PC-3 (cell line): Measurements from ENCODE around the gene SARNP. TPM values are rescaled to one million over a fixed set of nuclear protein-coding genes. Genes with fewer than 3 reads are reported as not detected.

Experiments
- ATAC-seq: fragments of 200-7000 bp; cut with Tn5 transposase; 2 replicates; pipeline ENCODE4 v1.9.1; 2020; ENCODE audit warnings: mild to moderate bottlenecking, moderate library complexity
- BruUV-seq: library from RNA; stranded (reverse); fragments of 400-500 nt; replicated peaks from 2 replicates; lab custom pipeline; 2021; lab: Mats Ljungman, UMichigan
- CTCF ChIA-PET: fragments of 300-600 bp; sonication (Branson Sonifier 250); formaldehyde crosslinking; loops from one replicate; lab custom pipeline; 2022; ENCODE audit warnings: antibody characterized with exemption; lab: Charles Lee
- POLR2A ChIA-PET: fragments of 300-600 bp; sonication (Branson Sonifier 250); formaldehyde crosslinking; loops from one replicate; lab custom pipeline; 2022; ENCODE audit warnings: antibody characterized with exemption; ENCODE audit not compliant: unreplicated experiment; lab: Charles Lee
- DNase-seq: peaks from one replicate; pipeline ENCODE4 v3.0.0-alpha.2; 2015
- H2AFZ ChIP-seq: fragments of 300-600 bp; sonication (generic); 2 replicates; pipeline ENCODE4 v1.6.0; 2016; ENCODE audit warnings: antibody characterized with exemption, low read length
- H3F3A ChIP-seq: fragments of 300-600 bp; sonication (generic); one replicate; pipeline ENCODE4 v1.6.0; 2017; ENCODE audit warnings: antibody characterized with exemption, low read length, control low read depth, mild to moderate bottlenecking; ENCODE audit not compliant: unreplicated experiment
- H3K27ac ChIP-seq: fragments of 300-600 bp; sonication (generic); 2 replicates; pipeline ENCODE4 v1.5.1; 2016; ENCODE audit warnings: mild to moderate bottlenecking, low read length
- H3K27me3 ChIP-seq: fragments of 300-600 bp; sonication (generic); 2 replicates; pipeline ENCODE4 v1.6.1; 2016; ENCODE audit warnings: low read length, mixed read lengths
- H3K36me3 ChIP-seq: fragments of 300-600 bp; sonication (generic); 2 replicates; pipeline ENCODE4 v1.6.1; 2016; ENCODE audit warnings: low read depth, mixed run types, low read length, mixed read lengths
- H3K4me1 ChIP-seq: fragments of 300-600 bp; sonication (generic); 2 replicates; pipeline ENCODE4 v1.5.1; 2016; ENCODE audit warnings: low read length; ENCODE audit not compliant: insufficient read depth
- H3K4me2 ChIP-seq: fragments of 300-600 bp; sonication (generic); 2 replicates; pipeline ENCODE4 v1.6.0; 2016; ENCODE audit warnings: low read length
- H3K4me3 ChIP-seq: fragments of 300-600 bp; sonication (generic); 2 replicates; pipeline ENCODE4 v1.5.1; 2016; ENCODE audit warnings: mild to moderate bottlenecking, low read length, mixed read lengths
- H3K79me2 ChIP-seq: fragments of 300-600 bp; sonication (generic); 2 replicates; pipeline ENCODE4 v1.6.1; 2017; ENCODE audit warnings: low read length, mixed read lengths
- H3K9ac ChIP-seq: fragments of 300-600 bp; sonication (generic); 2 replicates; pipeline ENCODE4 v1.6.0; 2016; ENCODE audit warnings: mild to moderate bottlenecking, low read length
- H3K9me2 ChIP-seq: fragments of 300-600 bp; sonication (generic); replicated peaks from 2 replicates; pipeline ENCODE4 v1.6.1; 2016; ENCODE audit warnings: mixed run types, low read length, mixed read lengths
- H3K9me3 ChIP-seq: fragments of 300-600 bp; sonication (generic); 2 replicates; pipeline ENCODE4 v1.6.1; 2016; ENCODE audit warnings: low read length, mixed read lengths
- H4K20me1 ChIP-seq: fragments of 300-600 bp; sonication (generic); 2 replicates; pipeline ENCODE4 v1.6.1; 2016; ENCODE audit warnings: low read length, mixed read lengths
- EZH2phosphoT487 ChIP-seq: fragments of 300-600 bp; sonication (generic); IDR thresholded peaks from 2 replicates; pipeline ENCODE4 v1.6.1; 2018; ENCODE audit warnings: mild to moderate bottlenecking, antibody characterized with exemption, low read length, borderline replicate concordance
- intact Hi-C: fragments of 100-400 bp; cut with micrococcal nuclease; formaldehyde crosslinking; loops from 2 replicates; pipeline ENCODE4 v1.9.0; 2023
- total RNA-seq: library from RNA; depleted of rRNA; stranded (reverse); fragments of >200 nt; gene quantifications from 2 replicates; pipeline ENCODE4 v1.2.3, GENCODE V29; 2014; rRNA removed

The SARNP gene
- total RNA-seq, 1 experiment from 2014 or later = 103 TPM

GRCh38 chr12:55707841-55708694 is 109.5 kb downstream of the SARNP start, which contains the start of gene ITGA7:
TSS of gene ITGA7 (minus strand) at chr12:55707904. CDS start at chr12:55707682, 222 bp downstream.
- intact Hi-C loops = loop anchor here (1.0 kb wide), 1 partner anchor 27 kb away; a partner anchor contains a TSS
- peak; percentile 42 for DNase-seq
- Histone ChIP-seq H3K9ac (no peak within 1 kb of the TSS), H3F3A (no peaks in the 10 kb centered on the region), H3K9me2 (no peaks in the 10 kb centered on the region), H3K27ac (no peak within 1 kb of the TSS), H3K27me3 (no peaks in the 10 kb centered on the region), H3K4me2 (peak within 1 kb of the TSS; percentile 91), H3K9me3 (no peaks in the 10 kb centered on the region), H3K4me1 (peaks cover 16% of the 10 kb centered on the region), H2AFZ (peak within 1 kb of the TSS; percentile 90), H3K79me2 (no peaks in the 10 kb centered on the region), H4K20me1 (no peaks in the 10 kb centered on the region), H3K36me3 (no peaks in the 10 kb centered on the region), H3K4me3 (peak within 1 kb of the TSS; percentile 68)
- TF ChIP-seq EZH2phosphoT487 = no peak
- BruUV-seq = no TSS peak
- CTCF ChIA-PET = interaction anchor here (1.0 kb wide), 1 partner anchor 27 kb away, joined by 6 read pairs; a partner anchor contains a TSS
- peak; percentile 88 for ATAC-seq
- POLR2A ChIA-PET = no interaction called here

Other genes starting within 250 kb of the SARNP start
- not detected in 2 replicates for gene OR2AP1, start 245.3 kb downstream of the SARNP start, total RNA-seq
- not detected in 2 replicates for gene OR10P1, start 180.8 kb downstream of the SARNP start, total RNA-seq
- gene ITGA7, start 109.8 kb downstream of the SARNP start, total RNA-seq = 4.4 and 9.7 TPM in 2 replicates
- 63.5 and 90.8 TPM in 2 replicates for gene BLOC1S1, start 101.7 kb downstream of the SARNP start, total RNA-seq
- 4.6 and 5.1 TPM in 2 replicates for gene RDH5, start 97.3 kb downstream of the SARNP start, total RNA-seq
- 784 and 869 TPM in 2 replicates for gene CD63, start 88.7 kb downstream of the SARNP start, total RNA-seq
- gene GDF11, start 74.6 kb downstream of the SARNP start, total RNA-seq = 7.1 and 17.4 TPM in 2 replicates
- gene ORMDL2, start 317 bp upstream of the SARNP start, total RNA-seq = 19.2 and 30.6 TPM in 2 replicates
- 45.1 and 47.4 TPM in 2 replicates for gene DNAJC14, start 11.9 kb upstream of the SARNP start, total RNA-seq
- gene MMP19, start 25.2 kb upstream of the SARNP start, total RNA-seq = 0.04 and 0.17 TPM in 2 replicates
- gene PYM1, start 110.2 kb upstream of the SARNP start, total RNA-seq = 39.0 and 42.9 TPM in 2 replicates
- 27.2 and 41.5 TPM in 2 replicates for gene DGKA, start 113.4 kb upstream of the SARNP start, total RNA-seq
- 0.35 and 2.0 TPM in 2 replicates for gene PMEL, start 148.3 kb upstream of the SARNP start, total RNA-seq
- 63.0 and 68.2 TPM in 2 replicates for gene CDK2, start 149.1 kb upstream of the SARNP start, total RNA-seq
- 48.8 and 50.6 TPM in 2 replicates for gene RAB5B, start 156.4 kb upstream of the SARNP start, total RNA-seq
- 18.0 and 33.9 TPM in 2 replicates for gene SUOX, start 179.6 kb upstream of the SARNP start, total RNA-seq
- 1.0 and 2.8 TPM in 2 replicates for gene IKZF4, start 203.3 kb upstream of the SARNP start, total RNA-seq
- 183 and 320 TPM in 2 replicates for gene RPS26, start 224.2 kb upstream of the SARNP start, total RNA-seq